GM19452 (cell line): ENCODE results near the gene SEMA3G.

Source experiments
- ATAC-seq: cut with Tn5 transposase; IDR thresholded peaks from one replicate; pipeline ENCODE4 v1.9.1; 2021; ENCODE audit not compliant: unreplicated experiment

SEMA3G gene

DNA sequence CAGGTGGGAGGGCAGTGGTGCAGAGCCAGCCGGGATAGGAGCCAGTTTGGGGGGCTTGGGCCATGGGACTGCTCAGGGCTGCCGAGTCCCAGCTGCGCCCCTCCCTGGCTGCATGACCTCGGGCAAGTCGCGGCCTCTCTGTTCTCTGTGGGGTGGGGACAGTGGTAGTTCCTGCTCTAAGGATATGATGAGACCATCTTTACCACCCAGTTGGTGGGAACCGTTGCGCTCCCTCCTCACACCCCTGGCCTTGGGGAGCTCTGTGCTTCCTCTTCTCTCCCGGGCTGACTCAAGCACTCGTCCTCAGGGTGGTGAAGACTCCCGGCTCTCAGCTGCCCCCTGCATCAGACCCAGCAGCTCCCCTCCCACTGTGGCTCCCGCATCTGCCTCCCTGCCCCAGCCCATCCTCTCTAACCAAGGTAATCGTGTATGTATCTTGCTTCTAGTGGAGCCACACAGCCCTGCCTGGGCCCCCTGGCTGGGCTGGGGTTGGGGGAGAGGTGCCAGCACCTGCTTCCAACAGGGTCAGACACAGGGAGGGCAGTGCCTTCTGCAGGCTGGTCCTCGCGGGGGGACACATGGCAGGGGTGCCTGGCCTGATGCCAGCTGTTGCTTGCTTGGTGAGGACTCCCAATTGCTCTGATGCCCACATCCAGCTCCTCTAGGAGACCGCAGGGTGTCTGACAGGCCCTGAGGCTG lies 35.1 kb upstream of the SEMA3G start:
- no peak for ATAC-seq

- no peak for ATAC-seq
Observed at GRCh38 chr3:52479037-52479876, 34.4 kb upstream of the SEMA3G start.

GRCh38 chr3:52477796-52478095 lies 32.8 kb upstream of the SEMA3G start:
- ATAC-seq = no peak

- ATAC-seq = no peak
Observed at GRCh38 chr3:52477076-52477795, 32.3 kb upstream of the SEMA3G start.

DNA sequence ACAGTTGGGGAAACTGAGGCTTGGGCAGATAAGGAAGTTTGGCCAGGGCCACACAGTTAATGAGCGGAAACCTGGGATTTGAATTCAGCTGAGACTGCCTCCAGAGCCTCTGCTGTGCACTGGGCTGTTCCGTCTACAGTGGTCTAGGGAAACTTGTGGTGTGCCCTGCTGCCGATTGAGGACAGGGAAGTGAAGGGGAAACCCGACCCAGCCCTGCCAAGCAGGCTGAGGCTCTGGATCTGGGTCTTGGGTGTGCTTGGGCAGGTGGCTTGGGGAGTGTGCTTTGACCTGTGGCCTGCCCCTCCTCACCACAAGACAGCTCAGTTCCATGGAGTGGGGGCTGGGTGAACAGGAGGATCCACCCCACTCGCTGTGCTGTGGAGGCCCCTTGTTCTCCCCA lies 28.1 kb upstream of the SEMA3G start:
- no peak for ATAC-seq

GRCh38 chr3:52472239-52473000 lies 27.5 kb upstream of the SEMA3G start:
- ATAC-seq = no peak

GRCh38 chr3:52471371-52472238 lies 26.7 kb upstream of the SEMA3G start:
- ATAC-seq = no peak

GRCh38 chr3:52470920-52471319 lies 26.0 kb upstream of the SEMA3G start:
- ATAC-seq = no peak

GRCh38 chr3:52469001-52469400 lies 24.1 kb upstream of the SEMA3G start:
- ATAC-seq = no peak

GRCh38 chr3:52468336-52468735 lies 23.4 kb upstream of the SEMA3G start:
- ATAC-seq = no peak

DNA sequence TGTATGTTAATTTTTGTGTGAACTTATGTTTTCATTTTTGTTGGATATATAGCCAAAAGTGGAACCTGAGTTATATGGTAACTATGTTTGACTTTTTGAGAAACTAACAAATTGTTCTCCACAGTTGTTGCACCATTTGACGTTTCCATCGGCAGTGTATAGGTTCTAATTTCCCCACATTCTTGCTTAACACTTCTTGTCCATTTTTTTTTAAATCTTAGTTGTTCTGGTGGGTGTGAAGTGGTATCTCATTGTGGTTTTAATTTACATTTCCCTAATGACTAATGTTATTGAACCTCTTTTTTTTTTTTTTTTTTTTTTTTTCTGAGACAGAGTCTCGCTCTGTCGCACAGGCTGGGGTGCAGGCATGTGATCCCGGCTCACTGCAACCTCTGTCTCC lies 18.5 kb upstream of the SEMA3G start:
- ATAC-seq = no peak

GRCh38 chr3:52461874-52462273 lies 17.0 kb upstream of the SEMA3G start:
- no peak for ATAC-seq

DNA sequence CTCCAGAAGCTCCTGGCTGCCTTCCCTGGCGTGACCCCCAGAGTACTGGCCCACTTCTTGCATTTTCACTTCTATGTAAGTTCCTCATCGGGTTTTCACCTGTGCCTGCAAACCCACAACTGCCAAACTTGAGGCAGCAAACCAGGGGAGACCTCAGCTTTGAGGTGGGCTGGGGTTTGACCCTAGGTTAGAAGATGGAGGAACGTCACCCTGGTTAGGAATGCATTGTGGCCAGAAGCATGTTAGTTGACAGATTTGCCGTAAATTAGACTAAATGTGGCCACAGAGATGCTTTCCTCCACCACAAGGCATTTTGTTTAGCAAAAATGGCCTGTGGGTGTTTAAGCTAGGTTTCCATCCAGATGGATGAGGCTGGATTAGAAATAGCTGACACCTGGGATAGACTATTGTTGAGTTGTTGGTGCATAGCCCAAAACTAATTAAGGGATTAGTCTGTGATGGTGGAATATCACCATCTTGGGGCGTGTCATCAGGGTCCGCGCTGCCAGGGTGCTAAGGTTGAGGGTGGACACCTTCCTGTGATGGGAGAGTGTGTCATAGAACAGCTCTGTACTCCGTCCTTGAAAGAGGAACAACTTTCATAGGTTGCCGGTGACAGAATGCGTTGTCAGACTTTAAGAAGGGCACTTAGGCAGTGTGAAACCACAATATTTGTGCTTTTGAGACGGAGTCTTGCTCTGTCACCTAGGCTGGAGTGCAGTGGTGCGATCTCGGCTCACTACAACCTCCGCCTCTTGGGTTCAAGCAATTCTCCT lies 14.1 kb upstream of the SEMA3G start:
- no peak for ATAC-seq

DNA sequence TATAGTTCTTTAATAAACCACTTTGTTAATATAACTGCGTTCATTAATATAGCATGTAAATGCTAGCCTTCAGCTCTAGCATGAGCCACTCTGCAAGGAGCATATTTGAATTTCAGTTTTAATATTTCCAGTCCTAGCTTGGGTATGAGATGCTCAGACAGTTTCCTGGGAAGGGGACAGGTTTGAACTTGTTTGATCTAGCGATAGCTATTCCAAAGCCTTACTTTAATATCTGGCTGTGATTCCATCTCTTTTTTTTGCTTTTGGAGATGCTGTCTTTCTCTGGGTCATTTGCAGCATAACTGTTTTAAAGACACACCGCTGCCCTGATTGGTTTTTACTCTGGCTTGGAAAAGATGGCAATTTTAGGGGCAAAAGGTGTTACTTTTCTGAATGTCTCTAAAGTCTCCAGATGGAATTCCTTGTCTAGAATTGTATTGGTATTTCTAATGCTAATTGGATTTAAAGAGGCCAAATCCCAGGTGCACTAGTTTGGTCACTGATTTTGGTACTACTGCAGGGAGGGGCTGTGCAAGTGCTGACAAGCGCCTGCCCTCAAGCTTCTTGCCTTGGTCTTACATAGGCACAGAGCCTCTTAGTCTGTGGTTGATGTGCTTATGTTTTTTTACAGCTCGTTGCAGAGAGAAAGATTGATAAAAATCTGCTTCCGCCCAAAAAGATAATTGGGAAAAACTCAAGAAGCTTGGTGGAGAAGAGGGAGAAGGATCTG lies 13.3 kb upstream of the SEMA3G start:
- no peak for ATAC-seq

GRCh38 chr3:52456800-52457183 lies 11.9 kb upstream of the SEMA3G start:
- ATAC-seq = no peak

DNA sequence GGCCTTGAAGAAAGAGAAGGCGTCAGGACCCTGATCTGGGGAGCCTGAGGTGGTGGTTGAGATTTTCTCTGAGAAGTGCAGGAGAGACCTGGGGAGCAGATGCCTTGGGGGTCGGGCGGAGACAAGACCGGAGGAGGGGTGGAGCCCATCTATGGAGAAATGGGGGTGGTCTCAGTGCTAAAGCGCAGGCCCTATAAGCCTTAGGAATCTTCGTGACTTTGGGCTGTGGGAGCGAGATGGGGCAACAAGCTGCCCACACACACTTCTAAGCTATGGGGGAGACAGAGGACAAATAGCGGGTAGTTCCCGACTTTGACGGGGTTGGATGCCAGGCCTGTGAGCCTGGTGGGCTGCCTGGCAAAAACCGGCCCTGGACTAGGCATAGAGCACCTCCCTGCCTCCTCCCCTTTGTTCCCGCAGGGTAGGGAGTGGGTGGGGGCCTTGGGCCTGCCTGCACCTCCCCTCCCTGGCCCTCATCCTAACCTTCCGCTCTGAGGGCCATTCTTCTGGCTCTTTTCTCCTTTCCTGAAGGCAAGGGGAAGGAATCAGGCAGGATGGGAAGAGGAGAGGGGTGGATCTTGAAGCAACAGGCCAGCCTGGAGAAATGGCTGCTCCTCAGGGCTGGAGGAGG lies 11.4 kb upstream of the SEMA3G start:
- no peak for ATAC-seq

DNA sequence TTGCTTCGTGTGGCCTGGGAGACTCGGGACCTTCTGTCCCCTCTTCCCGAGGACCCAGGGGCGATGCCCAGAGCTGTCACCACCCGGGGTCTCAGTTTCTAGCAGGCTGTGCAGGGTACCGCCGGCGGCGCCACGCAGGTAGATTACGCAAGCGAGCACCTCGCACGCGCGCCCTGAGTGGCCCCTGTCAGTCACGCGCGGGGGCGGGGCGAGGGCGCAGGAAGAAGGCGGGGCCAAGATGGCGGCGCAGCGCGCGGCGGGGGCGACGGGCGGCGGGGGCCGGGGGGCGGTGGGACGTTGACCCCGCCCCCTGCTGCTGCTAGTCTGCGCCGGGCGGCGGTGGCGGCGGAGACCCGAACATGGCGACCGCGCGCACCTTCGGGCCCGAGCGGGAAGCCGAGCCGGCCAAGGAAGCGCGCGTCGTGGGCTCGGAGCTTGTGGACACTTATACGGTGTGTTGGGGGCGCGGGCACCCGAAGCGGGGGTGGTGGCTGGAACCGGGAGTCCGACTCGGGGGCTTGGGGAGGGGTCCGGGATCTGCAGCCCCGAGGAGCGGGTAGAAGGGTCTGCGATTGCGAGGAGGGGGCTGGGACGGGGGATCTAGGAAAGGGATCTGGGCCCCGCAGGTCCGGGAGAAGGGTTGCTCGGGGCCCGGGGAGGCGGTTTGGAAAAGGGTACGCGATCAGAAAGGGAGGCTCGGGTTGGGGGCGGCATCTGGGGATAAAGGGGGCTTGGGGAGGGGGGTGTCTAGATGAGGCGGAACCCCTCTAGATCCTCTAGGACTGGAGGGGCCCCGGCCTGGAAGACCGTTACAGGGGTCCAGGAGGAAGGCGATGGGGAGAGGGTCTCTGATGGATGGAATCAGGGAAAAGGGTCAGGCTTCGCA lies 10.6 kb upstream of the SEMA3G start, which contains the start of gene NISCH:
Gene NISCH (plus strand): TSS at position 322 of the 886 bp plus-strand sequence. CDS start 38 bp downstream, at position 360.
- peak; percentile 76 for ATAC-seq
